Measurements from ENCODE around the gene IL18.
"Not testable (repeated sequence)": the region's sequence is repeated elsewhere in the genome, so short reads cannot be mapped to it uniquely, and the experiment has no call there.

Gene IL18

DNA sequence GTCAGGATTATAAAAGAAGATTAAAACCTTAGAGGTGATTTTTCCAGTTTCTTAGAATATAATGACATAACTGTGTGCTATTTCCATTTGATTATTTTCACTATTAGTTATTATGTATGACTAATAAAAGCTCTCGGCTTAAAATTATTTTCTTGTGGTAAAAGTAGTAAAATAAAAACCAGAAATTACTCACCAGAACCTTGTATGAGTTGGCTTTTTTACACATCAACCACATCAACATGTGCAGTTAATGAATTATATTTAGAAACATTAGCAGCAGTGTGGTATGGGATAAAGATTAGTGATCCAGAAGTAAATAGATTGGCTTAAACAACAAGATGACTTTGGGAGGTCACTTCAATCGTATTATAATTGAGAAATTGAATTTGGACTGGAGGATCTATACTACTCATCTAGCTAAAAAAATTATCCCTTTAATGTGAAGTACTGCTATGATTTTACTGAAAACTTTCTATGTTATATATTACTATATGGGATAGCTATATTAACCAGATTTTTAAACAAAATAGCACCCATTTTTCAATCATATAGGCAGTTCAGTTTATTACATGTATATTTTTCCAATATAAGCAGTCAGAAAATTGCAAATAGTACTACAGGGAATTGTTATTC, 8.6 kb upstream of the IL18 start:
- no peak for DNase-seq (ENCODE audit: low read depth)

DNA sequence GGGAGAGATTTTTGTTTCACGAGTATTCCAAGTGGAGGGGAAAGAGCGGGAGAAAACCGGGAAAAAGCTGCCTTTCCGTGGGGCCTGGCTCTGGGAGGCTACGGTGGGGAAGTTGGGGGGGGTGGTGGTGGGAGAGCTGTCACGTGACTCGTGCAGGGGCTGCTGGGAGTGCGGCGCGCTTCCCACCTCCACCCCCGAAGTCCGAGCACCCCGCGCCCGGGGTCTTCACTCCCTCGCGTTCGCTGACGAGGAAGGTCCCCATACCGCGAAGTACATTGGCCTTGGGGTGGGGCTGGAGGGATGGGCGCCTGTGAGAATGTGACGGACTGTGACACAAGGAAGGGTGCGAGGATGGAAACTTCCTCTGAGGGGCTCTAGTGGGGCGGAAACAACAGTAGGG, 3.3 kb upstream of the IL18 start, which contains the start of gene TEX12:
TEX12 (plus strand) TSS at position 228 of the 400 bp plus-strand sequence. CDS start 1,897 bp downstream, outside the sequence.
- no peak for DNase-seq (ENCODE audit: low read depth)

DNA sequence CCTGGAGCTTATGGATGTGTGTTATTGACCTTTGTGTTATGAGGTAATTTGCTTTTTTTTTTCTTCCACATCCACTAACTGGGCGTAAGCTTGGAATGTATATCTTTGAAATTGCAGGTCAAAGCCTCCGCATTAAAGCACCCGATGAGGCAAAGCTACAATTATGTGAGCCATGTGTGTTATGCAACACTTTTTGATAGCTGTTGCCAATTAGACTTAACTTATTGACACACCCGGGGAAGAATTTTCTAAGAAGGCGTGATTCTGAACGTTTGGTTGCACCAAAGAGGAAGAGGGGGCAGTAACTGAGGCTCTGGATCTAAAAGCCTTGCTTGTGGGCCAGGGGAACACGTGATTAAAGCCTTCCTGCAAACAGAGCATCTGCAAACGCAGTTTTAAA, 2.7 kb upstream of the IL18 start:
- DNase-seq (ENCODE audit: low read depth): no peak

DNA sequence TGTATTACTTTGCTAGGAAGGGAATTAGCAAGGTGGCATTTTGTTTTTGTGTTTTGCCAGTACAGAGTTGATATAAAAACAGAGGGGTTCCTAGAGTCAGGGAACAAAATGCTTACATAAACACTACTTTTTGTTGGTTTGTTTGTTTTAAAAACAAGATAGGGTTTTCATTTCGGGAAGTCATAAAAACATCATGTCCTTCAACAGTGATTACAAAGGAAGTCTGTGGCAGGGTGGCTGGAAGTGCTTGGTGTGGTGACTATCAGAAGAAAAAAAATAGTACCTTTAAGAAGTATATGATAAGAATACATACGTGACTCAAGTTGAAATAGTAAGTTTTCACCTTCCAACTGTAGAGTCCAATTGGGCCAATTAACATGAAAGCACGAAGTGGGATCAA, 1.2 kb upstream of the IL18 start:
- DNase-seq (ENCODE audit: low read depth): no peak

DNA sequence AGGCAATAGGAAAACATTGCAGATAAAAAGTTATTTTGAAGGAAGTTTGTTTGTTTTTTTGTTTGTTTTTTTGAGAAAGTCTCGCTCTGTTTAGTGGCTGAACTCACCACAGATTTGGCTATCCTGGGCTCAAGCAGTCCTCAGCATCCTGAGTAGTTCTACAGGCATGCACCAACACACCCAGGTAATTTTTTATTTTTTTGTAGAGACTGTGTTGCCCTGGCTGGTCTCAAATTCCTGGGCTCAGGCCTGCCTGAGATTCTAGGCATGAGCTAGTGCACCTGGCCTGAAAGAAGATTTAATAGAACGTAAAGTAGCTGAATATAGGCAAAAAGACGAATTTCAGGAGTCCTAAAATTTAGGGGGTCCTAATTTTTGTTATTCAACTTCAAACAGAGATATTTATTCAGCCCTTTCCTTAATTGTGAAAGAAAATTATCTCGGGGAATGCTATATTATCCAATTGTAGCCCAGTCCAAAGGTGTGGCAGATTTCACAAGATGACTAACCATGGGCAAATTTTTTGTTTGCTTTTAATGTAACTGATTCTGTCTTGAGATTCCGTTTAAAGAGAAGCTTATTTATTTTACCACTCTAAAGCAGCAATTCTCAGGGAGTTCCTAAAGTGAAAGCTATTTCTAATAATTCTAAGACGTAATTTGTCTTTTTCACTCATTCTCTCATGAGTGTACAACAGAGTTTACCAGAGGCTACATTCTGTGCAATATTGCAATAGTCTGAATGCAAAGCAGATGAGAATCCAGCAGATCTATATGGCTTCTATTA, 940 bp downstream of the IL18 start:
- no peak for DNase-seq (ENCODE audit: low read depth)

DNA sequence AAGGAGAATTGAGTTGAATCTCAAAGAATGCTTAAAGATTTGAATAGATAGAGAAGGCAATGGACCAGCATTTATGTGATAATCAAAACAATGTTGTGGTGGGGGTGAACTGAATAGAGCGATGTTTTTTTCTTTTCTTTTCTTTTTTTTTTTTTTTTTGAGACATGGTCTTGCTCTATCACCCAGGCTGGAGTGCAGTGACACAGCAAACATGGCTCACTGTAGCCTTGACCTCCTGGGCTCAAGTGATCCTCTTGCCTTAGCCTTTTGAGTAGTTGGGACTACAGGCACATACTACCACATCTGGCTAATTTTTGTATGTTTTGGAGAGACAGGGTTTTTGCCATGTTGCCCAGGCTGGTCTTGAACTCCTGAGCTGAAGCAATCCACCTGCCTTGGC, 1.7 kb downstream of the IL18 start:
- DNase-seq (ENCODE audit: low read depth): not testable (repeated sequence)

DNA sequence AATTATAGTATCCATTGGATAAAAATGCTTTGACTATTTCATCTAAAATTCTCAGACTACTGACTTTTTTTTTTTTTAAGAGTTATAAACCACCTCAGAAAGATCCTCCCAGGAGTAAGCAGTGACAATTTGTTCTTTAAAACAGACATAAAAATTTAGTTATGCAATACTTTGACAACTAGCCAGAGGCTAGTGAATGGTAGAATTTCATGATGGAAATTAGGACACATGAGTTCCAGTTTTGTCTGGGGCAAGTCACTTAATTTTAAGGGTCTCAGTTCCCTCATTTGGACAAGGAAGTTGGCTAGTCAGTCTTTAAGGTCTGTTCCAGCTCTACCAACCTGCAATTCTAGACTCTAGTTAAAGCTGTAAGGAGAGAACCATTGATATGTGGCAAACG, 2.9 kb downstream of the IL18 start:
- no peak for DNase-seq (ENCODE audit: low read depth)

DNA sequence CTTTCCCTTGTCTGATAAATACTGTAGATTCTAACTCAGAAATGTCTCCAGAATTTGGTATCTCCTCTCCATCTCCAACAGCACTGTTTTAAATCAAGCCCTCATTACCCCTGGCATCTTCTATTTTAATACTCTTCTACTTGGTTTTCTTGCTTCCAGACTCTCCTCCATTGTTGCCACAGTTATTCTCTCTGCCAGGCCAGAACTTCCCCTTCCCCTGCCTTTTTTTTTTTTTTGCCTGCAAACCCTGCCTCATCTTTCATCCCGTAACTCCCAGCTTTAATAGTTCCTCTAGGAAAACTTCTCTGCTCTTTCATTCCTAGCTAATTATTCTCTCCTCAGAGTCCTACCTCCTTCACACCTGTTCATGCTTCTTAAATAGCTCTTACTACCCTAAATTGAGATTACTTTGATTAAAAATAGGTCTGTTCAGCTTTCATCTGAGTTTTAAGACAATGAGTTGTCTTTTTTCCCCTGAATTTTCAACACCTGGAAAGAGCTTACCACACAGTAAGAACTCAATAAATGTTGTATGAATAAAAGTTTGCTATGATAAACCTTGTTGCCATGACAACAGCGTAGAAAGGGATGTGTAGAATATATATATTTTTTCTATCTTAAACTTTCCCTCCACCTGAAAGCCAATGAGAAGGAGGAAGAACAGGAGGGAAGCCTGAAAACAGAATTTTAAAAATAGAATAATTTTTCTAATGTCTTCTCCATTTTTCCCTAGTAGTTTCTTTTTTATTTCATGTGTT, 3.6 kb downstream of the IL18 start:
- no peak for DNase-seq (ENCODE audit: low read depth)

DNA sequence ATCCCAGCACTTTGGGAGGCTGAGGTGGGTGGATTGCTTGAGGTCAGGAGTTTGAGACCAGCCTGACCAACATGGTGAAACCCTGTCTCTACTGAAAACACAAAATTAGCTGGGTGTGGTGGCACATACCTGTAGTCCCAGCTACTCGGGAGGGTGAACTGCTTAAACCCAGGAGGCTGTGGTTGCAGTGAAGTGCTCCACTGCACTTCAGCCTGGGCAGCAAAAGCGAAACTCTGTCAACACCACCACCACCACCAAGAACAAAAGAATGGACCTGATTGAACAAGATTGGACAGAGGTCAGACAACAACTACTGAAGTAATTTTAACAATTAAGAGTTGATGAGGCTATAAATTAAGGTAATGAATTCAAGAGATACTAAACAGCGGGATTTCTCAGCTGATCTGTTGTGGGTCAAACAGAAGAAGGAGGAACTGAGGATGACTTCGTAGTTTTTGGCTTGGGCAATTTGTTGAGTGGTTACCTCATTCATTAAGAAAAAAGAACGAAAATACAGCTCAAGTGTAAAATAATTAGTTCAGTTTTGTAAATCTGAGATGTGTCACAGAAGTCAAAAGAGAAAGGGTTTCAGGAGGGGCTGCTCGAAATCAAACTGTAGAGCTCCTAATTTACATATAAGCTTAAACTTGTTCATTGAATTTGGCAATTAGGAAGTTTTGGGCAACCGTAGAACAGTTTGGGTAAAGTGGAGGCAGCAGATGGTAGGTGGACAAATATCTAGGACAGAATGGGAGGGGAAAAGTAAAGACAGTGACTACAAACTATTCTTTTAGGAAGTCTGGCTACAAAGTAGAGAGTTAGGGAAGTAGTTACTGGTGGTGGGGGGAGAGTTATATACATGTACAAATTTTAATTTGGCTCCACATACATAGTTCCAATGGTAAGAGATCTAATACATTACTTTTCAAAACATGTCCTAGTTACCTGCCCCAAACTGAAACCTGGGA, 4.5 kb downstream of the IL18 start:
- no peak for DNase-seq (ENCODE audit: low read depth)

DNA sequence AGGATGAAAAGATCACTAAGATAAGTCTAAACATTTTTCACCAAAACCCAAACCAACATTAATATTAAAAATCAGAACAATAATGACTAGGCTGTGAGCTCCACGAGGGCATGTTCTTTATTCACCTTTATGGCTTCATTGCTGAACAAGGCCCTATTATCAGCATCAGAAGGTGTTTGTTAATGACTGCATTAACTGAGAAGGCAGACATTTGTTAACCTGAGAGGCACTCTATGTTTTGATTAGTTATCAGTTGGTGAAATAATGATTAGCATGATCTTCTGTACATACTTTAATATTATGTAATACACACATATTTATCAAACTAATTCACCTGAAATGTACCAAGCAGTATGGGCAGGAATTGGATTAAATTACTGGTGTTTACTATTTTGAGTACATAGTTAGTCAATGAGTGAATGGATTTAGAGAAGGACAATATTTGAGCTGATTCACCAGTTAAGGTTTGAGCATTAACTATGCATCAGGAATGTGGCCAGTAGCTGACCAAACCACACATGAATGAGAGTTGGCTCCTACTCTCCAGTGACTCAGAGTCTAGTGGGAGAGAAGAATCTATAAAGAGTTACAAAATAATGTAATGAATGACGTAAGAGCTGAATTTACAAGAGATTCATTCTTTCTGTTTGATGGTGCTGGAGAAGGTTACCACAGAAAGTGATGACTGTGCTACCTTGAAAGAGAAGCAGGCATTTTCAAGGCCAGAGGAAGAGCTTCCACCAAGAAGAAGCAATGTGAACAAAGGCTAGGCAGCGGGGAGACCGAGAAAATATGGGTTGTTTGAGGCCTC, 6.7 kb downstream of the IL18 start:
- DNase-seq (ENCODE audit: low read depth): no peak

DNA sequence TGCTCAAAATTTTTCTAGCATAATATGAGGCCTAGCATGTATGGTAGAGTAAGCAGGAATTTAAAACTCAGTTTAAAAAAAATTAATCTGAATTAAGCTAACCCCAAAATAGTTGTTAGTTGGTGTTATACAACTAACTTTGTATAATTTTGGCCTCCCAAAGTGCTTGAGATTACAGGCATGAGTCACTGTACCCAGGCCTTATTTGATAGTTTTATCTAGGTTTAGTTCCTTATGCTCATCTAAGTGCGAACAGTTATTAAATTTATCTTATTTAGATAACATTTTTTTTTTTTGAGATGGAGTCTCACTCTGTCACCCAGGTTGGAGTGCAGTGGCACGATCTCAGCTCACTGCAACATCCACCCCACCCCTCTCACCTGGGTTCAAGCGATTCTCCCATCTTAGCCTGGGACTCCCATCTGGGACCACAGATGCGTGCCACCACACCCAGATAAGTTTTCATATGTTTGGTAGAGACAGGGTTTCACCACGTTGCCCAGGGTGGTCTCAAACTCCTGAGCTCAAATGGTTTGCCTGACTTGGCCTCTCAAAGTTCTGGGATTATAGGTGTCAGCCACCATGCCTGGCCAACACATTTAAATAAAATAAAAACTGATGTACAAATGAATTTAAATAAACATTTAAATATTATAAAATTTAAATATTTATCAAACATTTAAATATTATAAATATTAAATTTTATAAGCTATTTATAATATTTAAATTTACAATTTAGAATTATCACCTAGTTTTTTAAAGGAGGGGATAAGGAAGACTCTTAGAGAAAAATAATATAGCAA, 7.5 kb downstream of the IL18 start:
- DNase-seq (ENCODE audit: low read depth): no peak

DNA sequence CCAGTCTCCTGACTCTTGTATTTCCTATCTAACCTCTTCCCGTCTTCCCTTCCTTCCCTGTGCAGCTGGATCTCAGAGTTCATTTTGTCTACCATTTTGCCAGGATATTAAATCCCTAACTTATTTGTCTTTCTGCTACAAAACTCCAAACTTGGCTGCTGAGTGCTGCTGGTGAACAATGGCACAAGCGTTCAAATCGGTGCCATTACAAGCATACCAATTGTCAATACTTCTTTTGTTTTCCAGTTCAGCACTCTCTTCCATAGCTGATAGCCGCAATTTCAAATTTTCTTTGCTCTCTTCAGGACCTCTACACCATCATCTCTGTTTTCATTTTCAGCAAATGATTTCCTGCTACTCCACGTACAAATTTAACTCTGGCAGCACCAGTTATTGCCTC, 13.4 kb downstream of the IL18 start:
- no peak for DNase-seq (ENCODE audit: low read depth)

DNA sequence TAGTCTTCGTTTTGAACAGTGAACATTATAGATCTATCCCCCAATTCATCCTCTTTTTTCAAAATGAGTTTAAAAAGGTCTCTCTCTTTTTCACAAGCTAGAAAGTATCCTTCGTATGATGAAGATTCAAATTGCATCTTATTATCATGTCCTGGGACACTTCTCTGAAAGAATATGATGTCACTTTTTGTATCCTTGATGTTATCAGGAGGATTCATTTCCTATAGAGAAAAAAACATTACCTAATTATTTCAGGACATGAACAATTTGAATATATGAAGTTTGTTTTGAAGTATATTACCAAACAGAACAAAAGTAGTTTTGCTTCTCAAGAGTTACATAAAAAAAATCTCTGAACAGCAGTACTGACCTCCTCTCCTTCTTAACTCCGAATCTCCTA, 20.3 kb downstream of the IL18 start:
- DNase-seq (ENCODE audit: low read depth): no peak

DNA sequence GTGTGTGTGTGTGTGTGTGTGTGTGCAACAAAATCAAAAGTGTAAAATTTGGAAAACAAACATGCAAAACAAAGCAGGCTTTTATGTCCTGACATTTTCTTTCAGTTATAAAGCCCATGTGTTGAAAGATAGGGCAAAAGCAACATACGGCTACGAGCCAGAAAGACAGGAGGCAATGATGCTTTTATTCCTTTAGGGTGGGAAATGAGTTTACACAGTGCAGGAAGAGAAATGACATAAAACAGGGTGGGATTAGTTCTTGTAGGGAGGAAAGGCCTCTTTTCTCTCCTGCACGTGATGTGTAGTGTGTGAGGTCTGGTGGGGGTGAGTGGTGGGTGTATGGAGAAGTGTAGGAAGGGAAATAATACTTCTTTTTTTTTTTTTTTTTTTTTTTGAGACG, 29.4 kb downstream of the IL18 start:
- no peak for DNase-seq (ENCODE audit: low read depth)

DNA sequence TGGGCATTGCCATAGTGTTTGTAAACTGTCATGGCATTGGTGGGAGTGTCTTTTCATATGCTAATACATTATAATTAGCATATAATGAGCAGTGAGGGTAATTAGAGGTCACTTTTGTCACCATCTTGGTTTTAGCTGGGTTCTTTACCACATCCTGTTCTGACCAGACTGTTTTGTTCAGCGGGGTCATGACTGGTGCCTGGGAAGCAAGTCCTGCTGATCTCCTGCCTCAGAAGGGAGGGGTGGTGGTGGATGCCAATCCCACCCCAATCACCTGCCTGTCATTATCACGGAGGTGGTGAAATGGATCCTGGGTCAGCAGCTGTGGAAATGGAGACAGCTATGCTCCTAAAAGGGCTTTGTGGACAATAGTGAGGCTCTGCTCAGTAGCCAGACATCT, 31.2 kb downstream of the IL18 start:
- DNase-seq (ENCODE audit: low read depth): no peak

DNA sequence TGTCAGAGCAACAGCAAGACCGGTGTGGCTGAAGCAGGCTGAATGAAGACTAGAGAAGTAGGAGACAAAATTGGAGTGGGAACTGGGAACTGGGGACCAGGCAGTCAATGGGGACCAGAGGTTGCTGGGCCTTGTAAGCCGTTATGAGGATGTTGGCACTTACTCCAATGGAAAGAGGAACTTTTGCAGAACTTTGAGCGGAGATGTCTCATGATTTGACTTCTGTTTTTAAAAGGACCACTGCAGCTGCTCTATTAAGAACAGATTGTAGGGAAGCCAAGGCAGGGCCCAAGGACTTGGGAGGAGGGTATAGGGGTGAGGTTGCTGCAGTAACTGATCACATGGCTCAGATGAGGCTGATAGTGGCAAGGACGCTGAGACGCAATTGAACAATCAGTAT, 34.2 kb downstream of the IL18 start:
- DNase-seq (ENCODE audit: low read depth): no peak

DNA sequence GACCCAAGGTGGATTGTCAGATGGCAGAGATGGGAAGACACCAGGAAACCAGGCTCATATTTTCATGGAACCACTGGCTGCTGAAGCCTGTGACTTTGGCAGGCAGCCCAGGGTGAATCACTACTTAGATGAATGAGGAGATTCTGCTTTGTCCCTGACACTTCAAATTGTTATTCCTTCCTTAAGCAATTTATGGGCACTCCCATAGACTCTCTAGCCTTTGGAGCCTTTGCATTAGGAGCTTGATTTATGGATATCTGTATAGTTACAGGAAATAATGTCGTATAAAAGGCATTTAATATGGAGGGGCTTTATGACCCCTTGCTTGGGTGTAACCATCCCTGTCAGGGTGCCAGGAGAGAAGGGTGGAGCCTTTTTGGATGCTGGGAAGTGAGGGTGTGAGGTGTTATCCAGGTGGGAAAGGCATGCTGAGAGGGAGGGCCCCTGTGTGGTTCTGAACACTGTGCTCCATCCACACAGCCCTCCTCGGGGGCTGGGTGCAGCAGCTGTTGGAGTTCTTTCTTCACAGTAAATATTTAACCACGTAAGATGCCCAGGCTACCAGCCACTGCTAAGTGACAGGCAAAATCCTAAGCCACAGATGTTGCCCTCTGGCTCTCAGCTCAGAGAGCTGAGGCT, 35.3 kb downstream of the IL18 start:
- no peak for DNase-seq (ENCODE audit: low read depth)

DNA sequence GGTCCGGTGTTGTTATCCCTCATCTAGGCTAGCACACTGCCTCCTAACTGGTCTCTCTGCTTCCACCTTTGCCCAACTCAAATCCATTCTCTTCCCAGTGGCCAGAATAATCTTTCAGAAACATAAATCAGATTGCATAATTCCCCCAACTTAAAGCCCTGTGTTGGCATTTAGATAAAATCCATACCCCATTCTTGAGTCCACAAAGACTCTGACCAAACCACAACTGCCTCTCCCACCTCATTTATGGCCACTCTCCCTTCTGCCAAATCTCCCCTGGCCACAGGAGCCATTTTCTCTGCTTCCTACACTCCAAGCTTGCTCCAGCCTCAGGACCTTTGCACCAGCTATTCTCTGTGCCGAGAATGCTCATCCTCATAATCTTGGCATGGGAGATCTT, 36.8 kb downstream of the IL18 start:
- no peak for DNase-seq (ENCODE audit: low read depth)

DNA sequence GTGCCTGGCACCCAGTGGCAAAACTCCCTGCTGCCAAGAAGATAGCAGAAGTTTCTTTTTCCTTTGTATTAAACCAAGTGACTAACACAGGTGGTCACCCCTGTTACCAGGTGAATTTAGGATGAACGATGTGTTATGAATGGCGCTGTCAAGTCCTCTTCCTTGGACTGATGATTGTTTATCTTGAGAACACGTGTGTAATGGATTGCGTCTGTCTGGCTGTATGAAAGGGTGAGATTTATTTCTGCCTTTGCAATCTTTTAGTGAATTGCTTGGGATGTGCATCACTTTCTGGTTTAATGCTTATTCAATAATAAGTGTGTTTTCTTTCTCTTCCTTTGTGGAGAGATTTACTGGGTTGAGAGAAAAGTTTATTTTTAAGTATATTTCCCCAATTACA, 40.8 kb downstream of the IL18 start:
- DNase-seq (ENCODE audit: low read depth): no peak

Measured in activated T-helper 9 cell treated with anti-CD3 and anti-CD28 coated beads, Interleukin-2, amount 50 U/mL, for 16 hours (primary cell).